Stimulated activated memory B cell treated with anti-CD40 and anti-IgM and Interleukin-4, amounts not matched to agents 10 μg/mL and 1 μg/mL and 100 μg/mL, for 72 hours (primary cell): Measurements from ENCODE around the gene RASGRP4.
"Not testable (repeated sequence)": the region's sequence is repeated elsewhere in the genome, so short reads cannot be mapped to it uniquely, and the experiment has no call there.

Source experiments
- ATAC-seq: fragments of 150-1000 bp; cut with Tn5 transposase; 2 replicates; pipeline ENCODE4 v1.10.0; 2021
- H3K27ac Mint-ChIP-seq: one replicate; pipeline ENCODE4 v1.8.0; 2022; ENCODE audit warnings: mild to moderate bottlenecking, mixed read lengths
- H3K27me3 Mint-ChIP-seq: one replicate; pipeline ENCODE4 v1.8.0; 2022; ENCODE audit warnings: mixed read lengths
- H3K36me3 Mint-ChIP-seq: one replicate; pipeline ENCODE4 v1.8.0; 2022; ENCODE audit warnings: mixed read lengths
- H3K4me1 Mint-ChIP-seq: one replicate; pipeline ENCODE4 v1.8.0; 2022; ENCODE audit warnings: mixed read lengths
- H3K4me3 Mint-ChIP-seq: one replicate; pipeline ENCODE4 v1.8.0; 2022; ENCODE audit warnings: mild to moderate bottlenecking, moderate library complexity, mixed read lengths
- H3K9me3 Mint-ChIP-seq: one replicate; pipeline ENCODE4 v1.8.0; 2022; ENCODE audit warnings: mixed read lengths

The RASGRP4 gene

GRCh38 chr19:38433268-38433733 is 7.3 kb upstream of the RASGRP4 start, which contains the start of gene RYR1:
Gene RYR1 (plus strand): TSS chr19:38433691. CDS start chr19:38433830, 139 bp downstream.
- Mint-ChIP-seq H3K9me3 (no peaks in the 10 kb centered on the region), H3K27ac (no peak within 1 kb of the TSS), H3K4me3 (peak within 1 kb of the TSS; percentile 21), H3K27me3 (peaks cover 55% of the 10 kb centered on the region), H3K36me3 (no peaks in the 10 kb centered on the region), H3K4me1 (peaks cover 32% of the 10 kb centered on the region)
- peak; percentile 68 for ATAC-seq

GRCh38 chr19:38430931-38431330 is 4.9 kb upstream of the RASGRP4 start:
- no peak overlapping the region for H3K4me3 Mint-ChIP-seq
- H3K4me1 Mint-ChIP-seq: peaks cover 48% of the 10 kb centered on the region
- no peak for ATAC-seq
- H3K9me3 Mint-ChIP-seq: no peaks in the 10 kb centered on the region
- no peaks in the 10 kb centered on the region for H3K36me3 Mint-ChIP-seq
- H3K27ac Mint-ChIP-seq: no peak overlapping the region
- peaks cover 38% of the 10 kb centered on the region for H3K27me3 Mint-ChIP-seq

GRCh38 chr19:38429811-38430156 is 3.8 kb upstream of the RASGRP4 start:
- no peaks in the 10 kb centered on the region for H3K36me3 Mint-ChIP-seq
- ATAC-seq: no peak
- H3K27me3 Mint-ChIP-seq: peaks cover 32% of the 10 kb centered on the region
- H3K9me3 Mint-ChIP-seq: no peaks in the 10 kb centered on the region
- H3K4me1 Mint-ChIP-seq: peaks cover 57% of the 10 kb centered on the region
- peak overlapping the region; percentile 72 for H3K27ac Mint-ChIP-seq
- H3K4me3 Mint-ChIP-seq: no peak overlapping the region

GRCh38 chr19:38429055-38429810 is 3.2 kb upstream of the RASGRP4 start:
- Mint-ChIP-seq H3K9me3 (no peaks in the 10 kb centered on the region), H3K27ac (peak overlapping the region; percentile 72), H3K27me3 (peaks cover 26% of the 10 kb centered on the region), H3K36me3 (no peaks in the 10 kb centered on the region), H3K4me3 (no peak overlapping the region), H3K4me1 (peaks cover 53% of the 10 kb centered on the region)
- ATAC-seq: peak; percentile 55

GRCh38 chr19:38427035-38427677 is 1.1 kb upstream of the RASGRP4 start:
- Mint-ChIP-seq H3K27ac (peak overlapping the region; percentile 78), H3K4me3 (peak overlapping the region; percentile 39)
- ATAC-seq: peak; percentile 84

GRCh38 chr19:38425222-38425809 is 703 bp downstream of the RASGRP4 start:
- Mint-ChIP-seq H3K27ac (peak overlapping the region; percentile 76), H3K4me3 (no peak overlapping the region), H3K9me3 (no peaks in the 10 kb centered on the region), H3K27me3 (peaks cover 9% of the 10 kb centered on the region), H3K36me3 (no peaks in the 10 kb centered on the region), H3K4me1 (peaks cover 42% of the 10 kb centered on the region)
- no peak for ATAC-seq

More at GRCh38 chr19:38427035-38427677, 1.1 kb upstream of the RASGRP4 start:
- not testable (repeated sequence) for H3K36me3 Mint-ChIP-seq, H3K9me3 Mint-ChIP-seq
- Mint-ChIP-seq H3K27me3 (peaks cover 17% of the 10 kb centered on the region), H3K4me1 (peaks cover 42% of the 10 kb centered on the region)

- H3K4me3 Mint-ChIP-seq: no peak overlapping the region
- H3K9me3 Mint-ChIP-seq: no peaks in the 10 kb centered on the region
- H3K36me3 Mint-ChIP-seq: no peaks in the 10 kb centered on the region
- H3K27ac Mint-ChIP-seq: no peak overlapping the region
- no peak for ATAC-seq
- H3K4me1 Mint-ChIP-seq: peaks cover 37% of the 10 kb centered on the region
- peaks cover 8% of the 10 kb centered on the region for H3K27me3 Mint-ChIP-seq
These were observed 1.7 kb downstream of the RASGRP4 start for GRCh38 chr19:38424272-38424671.

GRCh38 chr19:38422438-38422837 is 3.6 kb downstream of the RASGRP4 start:
- H3K27me3 Mint-ChIP-seq: no peaks in the 10 kb centered on the region
- H3K4me1 Mint-ChIP-seq: peaks cover 42% of the 10 kb centered on the region
- no peak overlapping the region for H3K27ac Mint-ChIP-seq
- no peaks in the 10 kb centered on the region for H3K36me3 Mint-ChIP-seq
- no peak overlapping the region for H3K4me3 Mint-ChIP-seq
- no peaks in the 10 kb centered on the region for H3K9me3 Mint-ChIP-seq
- ATAC-seq: no peak

GRCh38 chr19:38421856-38422255 is 4.2 kb downstream of the RASGRP4 start:
- no peaks in the 10 kb centered on the region for H3K36me3 Mint-ChIP-seq
- no peak overlapping the region for H3K27ac Mint-ChIP-seq
- H3K4me3 Mint-ChIP-seq: no peak overlapping the region
- no peaks in the 10 kb centered on the region for H3K27me3 Mint-ChIP-seq
- H3K4me1 Mint-ChIP-seq: peaks cover 42% of the 10 kb centered on the region
- no peaks in the 10 kb centered on the region for H3K9me3 Mint-ChIP-seq
- no peak for ATAC-seq

GRCh38 chr19:38420935-38421334 is 5.1 kb downstream of the RASGRP4 start:
- Mint-ChIP-seq H3K36me3 (no peaks in the 10 kb centered on the region), H3K27me3 (no peaks in the 10 kb centered on the region), H3K4me3 (no peak overlapping the region), H3K4me1 (peaks cover 36% of the 10 kb centered on the region), H3K9me3 (no peaks in the 10 kb centered on the region), H3K27ac (no peak overlapping the region)
- no peak for ATAC-seq

- peak; percentile 88 for ATAC-seq
- H3K27me3 Mint-ChIP-seq: no peaks in the 10 kb centered on the region
- H3K4me3 Mint-ChIP-seq: peak overlapping the region; percentile 76
- peaks cover 26% of the 10 kb centered on the region for H3K4me1 Mint-ChIP-seq
- H3K9me3 Mint-ChIP-seq: no peaks in the 10 kb centered on the region
- H3K27ac Mint-ChIP-seq: peak overlapping the region; percentile 67
- no peaks in the 10 kb centered on the region for H3K36me3 Mint-ChIP-seq
These were observed 8.2 kb downstream of the RASGRP4 start for GRCh38 chr19:38417544-38418506.

- Mint-ChIP-seq H3K27ac (peak overlapping the region; percentile 67), H3K9me3 (no peaks in the 10 kb centered on the region), H3K27me3 (no peaks in the 10 kb centered on the region), H3K4me3 (peak overlapping the region; percentile 76), H3K4me1 (peaks cover 26% of the 10 kb centered on the region), H3K36me3 (no peaks in the 10 kb centered on the region)
- no peak for ATAC-seq
These were observed 8.9 kb downstream of the RASGRP4 start for GRCh38 chr19:38417146-38417543.

GRCh38 chr19:38413416-38413815 is 12.6 kb downstream of the RASGRP4 start:
- no peak overlapping the region for H3K27ac Mint-ChIP-seq
- H3K27me3 Mint-ChIP-seq: no peaks in the 10 kb centered on the region
- H3K36me3 Mint-ChIP-seq: peaks cover 8% of the 10 kb centered on the region
- no peak for ATAC-seq
- no peak overlapping the region for H3K4me3 Mint-ChIP-seq
- no peaks in the 10 kb centered on the region for H3K9me3 Mint-ChIP-seq
- peaks cover 18% of the 10 kb centered on the region for H3K4me1 Mint-ChIP-seq

- ATAC-seq: no peak
- Mint-ChIP-seq H3K4me3 (no peak overlapping the region), H3K36me3 (peaks cover 12% of the 10 kb centered on the region), H3K4me1 (peaks cover 14% of the 10 kb centered on the region), H3K27me3 (no peaks in the 10 kb centered on the region), H3K9me3 (no peaks in the 10 kb centered on the region), H3K27ac (no peak overlapping the region)
These were observed 13.1 kb downstream of the RASGRP4 start for GRCh38 chr19:38412961-38413360.

GRCh38 chr19:38412491-38412890 is 13.5 kb downstream of the RASGRP4 start:
- H3K27me3 Mint-ChIP-seq: no peaks in the 10 kb centered on the region
- H3K4me3 Mint-ChIP-seq: no peak overlapping the region
- H3K27ac Mint-ChIP-seq: no peak overlapping the region
- peaks cover 15% of the 10 kb centered on the region for H3K36me3 Mint-ChIP-seq
- no peaks in the 10 kb centered on the region for H3K9me3 Mint-ChIP-seq
- H3K4me1 Mint-ChIP-seq: peaks cover 9% of the 10 kb centered on the region
- ATAC-seq: no peak
